NT2/D1 (cell line): ENCODE data around the gene GNG7.

Experiments
- SUZ12 ChIP-seq: IDR thresholded peaks from 2 replicates; pipeline ENCODE4 v1.6.1; 2011; ENCODE audit not compliant: insufficient read length, insufficient read depth; ENCODE audit errors: extremely low read depth
- YY1 ChIP-seq: IDR thresholded peaks from 2 replicates; pipeline ENCODE4 v1.6.1; 2011; ENCODE audit not compliant: insufficient read length, insufficient read depth
- ZNF274 ChIP-seq: IDR thresholded peaks from 2 replicates; pipeline ENCODE4 v1.6.1; 2011; ENCODE audit warnings: mild to moderate bottlenecking, low read depth, low read length

GRCh38 chr19:2536461-2536860, 166.0 kb downstream of the GNG7 start:
- TF ChIP-seq YY1: no peak
- no peak for TF ChIP-seq ZNF274
- TF ChIP-seq SUZ12: no peak
